GM18498 (cell line): ENCODE results near the gene ABCB4.
A peak's percentile ranks its signal among the peaks of the same experiment; 100 is the strongest.

ENCODE experiments used
- ATAC-seq: cut with Tn5 transposase; IDR thresholded peaks from one replicate; pipeline ENCODE4 v1.9.1; 2021; ENCODE audit warnings: mild to moderate bottlenecking, moderate library complexity; ENCODE audit not compliant: unreplicated experiment

ABCB4 gene

GRCh38 chr7:87475359-87476178 lies at the start of gene ABCB4:
TSS of gene ABCB4 (minus strand) at chr7:87475680. CDS start at chr7:87475465, 215 bp downstream.
- peak; percentile 38 for ATAC-seq

- no peak for ATAC-seq
These were observed 43.3 kb upstream of the ABCB4 start for GRCh38 chr7:87518735-87519134.

GRCh38 chr7:87517891-87518290 lies 42.4 kb upstream of the ABCB4 start:
- ATAC-seq, result no peak

- no peak for ATAC-seq
These were observed 41.8 kb upstream of the ABCB4 start for GRCh38 chr7:87517136-87517815.

- no peak for ATAC-seq
These were observed 38.4 kb upstream of the ABCB4 start for GRCh38 chr7:87513735-87514335.

GRCh38 chr7:87512906-87513305 lies 37.4 kb upstream of the ABCB4 start:
- ATAC-seq, result no peak

- no peak for ATAC-seq
These were observed 36.0 kb upstream of the ABCB4 start for GRCh38 chr7:87511510-87511909.

- ATAC-seq, result no peak
These were observed 35.0 kb upstream of the ABCB4 start for GRCh38 chr7:87510411-87510875.

- ATAC-seq, result no peak
These were observed 32.0 kb upstream of the ABCB4 start for GRCh38 chr7:87507446-87507845.

- ATAC-seq, result no peak
These were observed 31.0 kb upstream of the ABCB4 start for GRCh38 chr7:87506246-87507180.

GRCh38 chr7:87505557-87506245 lies 30.2 kb upstream of the ABCB4 start:
- ATAC-seq, result no peak

GRCh38 chr7:87505122-87505521 lies 29.6 kb upstream of the ABCB4 start:
- no peak for ATAC-seq

- no peak for ATAC-seq
These were observed 24.0 kb upstream of the ABCB4 start for GRCh38 chr7:87499494-87499893.

GRCh38 chr7:87498893-87499292 lies 23.4 kb upstream of the ABCB4 start:
- ATAC-seq, result no peak

- ATAC-seq, result no peak
These were observed 22.0 kb upstream of the ABCB4 start for GRCh38 chr7:87497482-87497881.

- no peak for ATAC-seq
These were observed 19.9 kb upstream of the ABCB4 start for GRCh38 chr7:87495366-87495765.

GRCh38 chr7:87494454-87494853 lies 19.0 kb upstream of the ABCB4 start:
- ATAC-seq, result no peak

- ATAC-seq, result no peak
These were observed 7.7 kb upstream of the ABCB4 start for GRCh38 chr7:87483131-87483530.

GRCh38 chr7:87482115-87482514 lies 6.6 kb upstream of the ABCB4 start:
- no peak for ATAC-seq

GRCh38 chr7:87480386-87480785 lies 4.9 kb upstream of the ABCB4 start:
- no peak for ATAC-seq
